Neural cell (in vitro differentiated cells): ENCODE measurements around the gene STX16. TPM values are rescaled to one million over a fixed set of nuclear protein-coding genes. Genes with fewer than 3 reads are reported as not detected.

Experiments used
- H2AFZ ChIP-seq: fragments of 200-600, 300-800 bp; sonication (generic), shearing (Covaris generic); 2 replicates; pipeline ENCODE4 v1.6.0; 2014; ENCODE audit warnings: low read depth, mild to moderate bottlenecking, antibody characterized with exemption, low read length, moderate library complexity
- H3F3A ChIP-seq: fragments of 200-600 bp; shearing (Covaris generic); 2 replicates; pipeline ENCODE4 v1.6.1; 2016; ENCODE audit warnings: mild to moderate bottlenecking, moderate library complexity, mixed read lengths, antibody characterized with exemption, low read length; ENCODE audit not compliant: insufficient read depth, poor library complexity, severe bottlenecking
- H3K27ac ChIP-seq: fragments of 200-600, 300-800 bp; sonication (generic), shearing (Covaris generic); 2 replicates; pipeline ENCODE4 v1.5.1; 2014; ENCODE audit warnings: mild to moderate bottlenecking, low read length, moderate library complexity
- H3K27me3 ChIP-seq: fragments of 300-800, 200-600 bp; sonication (generic), shearing (Covaris generic); 2 replicates; pipeline ENCODE4 v1.6.0; 2014; ENCODE audit warnings: mild to moderate bottlenecking, low read depth, low read length, moderate library complexity; ENCODE audit not compliant: insufficient read depth
- H3K36me3 ChIP-seq: fragments of 300-800, 200-600 bp; sonication (generic), shearing (Covaris generic); 2 replicates; pipeline ENCODE4 v1.5.1; 2014; ENCODE audit warnings: mild to moderate bottlenecking, antibody characterized with exemption, low read length, moderate library complexity; ENCODE audit not compliant: insufficient read depth
- H3K4me2 ChIP-seq: fragments of 300-800, 200-600 bp; sonication (generic), shearing (Covaris generic); 2 replicates; pipeline ENCODE4 v1.6.0; 2014; ENCODE audit warnings: mild to moderate bottlenecking, low read length
- H3K4me3 ChIP-seq: fragments of 300-800, 200-600 bp; sonication (generic), shearing (Covaris generic); 2 replicates; pipeline ENCODE4 v1.5.1; 2014; ENCODE audit warnings: mild to moderate bottlenecking, low read length, moderate library complexity
- H3K79me2 ChIP-seq: fragments of 200-600 bp; shearing (Covaris generic); replicated peaks from 2 replicates; pipeline ENCODE4 v1.6.0; 2014; ENCODE audit warnings: mild to moderate bottlenecking, low read length, moderate library complexity; ENCODE audit not compliant: insufficient read depth
- H3K9ac ChIP-seq: fragments of 300-800, 200-600 bp; sonication (generic), shearing (Covaris generic); 2 replicates; pipeline ENCODE4 v1.6.1; 2016; ENCODE audit warnings: mild to moderate bottlenecking, low read length, mixed read lengths
- H3K9me2 ChIP-seq: fragments of 200-600 bp; shearing (Covaris generic); 2 replicates; pipeline ENCODE4 v1.6.1; 2016; ENCODE audit warnings: mild to moderate bottlenecking, low read length, mixed read lengths; ENCODE audit not compliant: insufficient read depth
- H3K9me3 ChIP-seq: fragments of 200-600, 300-800 bp; sonication (generic), shearing (Covaris generic); 2 replicates; pipeline ENCODE4 v1.6.1; 2016; ENCODE audit warnings: mild to moderate bottlenecking, mixed run types, low read length, moderate library complexity, mixed read lengths
- H4K20me1 ChIP-seq: fragments of 200-600 bp; shearing (Covaris generic); 2 replicates; pipeline ENCODE4 v1.6.1; 2016; ENCODE audit warnings: mild to moderate bottlenecking, mixed run types; ENCODE audit not compliant: insufficient read depth
- CTCF ChIP-seq: fragments of 450-650 bp; IDR thresholded peaks from 2 replicates; pipeline ENCODE4 v1.5.1; 2014; ENCODE audit warnings: antibody characterized with exemption, mild to moderate bottlenecking, moderate library complexity; ENCODE audit not compliant: poor library complexity, severe bottlenecking
- EP300 ChIP-seq: fragments of 450-650 bp; conservative IDR thresholded peaks from 2 replicates; pipeline ENCODE4 v1.6.1; 2014; ENCODE audit warnings: antibody characterized with exemption, mild to moderate bottlenecking, moderate library complexity; ENCODE audit not compliant: poor library complexity, severe bottlenecking
- EZH2 ChIP-seq: fragments of 200-600, 300-800 bp; shearing (Covaris generic), sonication (generic); IDR thresholded peaks from 2 replicates; pipeline ENCODE4 v1.6.1; 2014; ENCODE audit warnings: antibody characterized with exemption, low read length, borderline replicate concordance, mild to moderate bottlenecking; ENCODE audit not compliant: insufficient read depth, poor library complexity, severe bottlenecking
- MXI1 ChIP-seq: fragments of 450-650 bp; conservative IDR thresholded peaks from 2 replicates; pipeline ENCODE4 v1.6.1; 2014; ENCODE audit warnings: antibody characterized with exemption, mild to moderate bottlenecking; ENCODE audit not compliant: poor library complexity, severe bottlenecking
- POLR2AphosphoS5 ChIP-seq: IDR thresholded peaks from 2 replicates; pipeline ENCODE4 v1.6.1; 2012
- RAD21 ChIP-seq: fragments of 450-650 bp; conservative IDR thresholded peaks from 2 replicates; pipeline ENCODE4 v1.6.1; 2014; ENCODE audit warnings: antibody characterized with exemption, mild to moderate bottlenecking, moderate library complexity
- REST ChIP-seq: IDR thresholded peaks from 2 replicates; pipeline ENCODE4 v1.6.1; 2012; ENCODE audit warnings: borderline replicate concordance
- SMC3 ChIP-seq: fragments of 450-650 bp; conservative IDR thresholded peaks from 2 replicates; pipeline ENCODE4 v1.6.1; 2014; ENCODE audit warnings: antibody characterized with exemption, mild to moderate bottlenecking, moderate library complexity; ENCODE audit not compliant: poor library complexity
- TAF1 ChIP-seq: IDR thresholded peaks from 2 replicates; pipeline ENCODE4 v1.6.1; 2012; ENCODE audit warnings: low read depth
- polyA plus RNA-seq: library from polyadenylated mRNA; depleted of rRNA; stranded (reverse); fragments of >200 nt; gene quantifications from 2 replicates; pipeline ENCODE4 v1.2.3, GENCODE V29; 2014

STX16 gene
- polyA plus RNA-seq, 1 donor from 2014 or later: 120 TPM

- no peak overlapping the region for H2AFZ ChIP-seq
- TF ChIP-seq CTCF (no peak), EP300 (no peak), POLR2AphosphoS5 (no peak), REST (no peak), TAF1 (no peak)
- H3K79me2 ChIP-seq: no peaks in the 10 kb centered on the region
- peaks cover 6% of the 10 kb centered on the region for H3K9me3 ChIP-seq
- H3K9me2 ChIP-seq: no peaks in the 10 kb centered on the region
- H3K4me3 ChIP-seq: no peak overlapping the region
- H3K27me3 ChIP-seq: no peaks in the 10 kb centered on the region
- H3K27ac ChIP-seq: no peak overlapping the region
- no peaks in the 10 kb centered on the region for H3F3A ChIP-seq
- peaks cover 7% of the 10 kb centered on the region for H3K36me3 ChIP-seq
- H3K9ac ChIP-seq: no peak overlapping the region
- H4K20me1 ChIP-seq: no peaks in the 10 kb centered on the region
- H3K4me2 ChIP-seq: no peak overlapping the region
Observed at GRCh38 chr20:58691773-58692578, 40.9 kb downstream of the STX16 start.

- H3K9me2 ChIP-seq: no peaks in the 10 kb centered on the region
- no peak within 1 kb of the TSS for H2AFZ ChIP-seq
- no peak within 1 kb of the TSS for H3K27ac ChIP-seq
- TF ChIP-seq EZH2: no peak
- no peak for TF ChIP-seq SMC3
- TF ChIP-seq CTCF: no peak
- no peak for TF ChIP-seq TAF1
- TF ChIP-seq REST: no peak
- TF ChIP-seq POLR2AphosphoS5: no peak
- no peak for TF ChIP-seq RAD21
- TF ChIP-seq MXI1: no peak
- TF ChIP-seq EP300: no peak
- H3K9me3 ChIP-seq: peaks cover 6% of the 10 kb centered on the region
- no peaks in the 10 kb centered on the region for H4K20me1 ChIP-seq
- H3F3A ChIP-seq: no peaks in the 10 kb centered on the region
- H3K4me2 ChIP-seq: no peak within 1 kb of the TSS
- no peak within 1 kb of the TSS for H3K4me3 ChIP-seq
- H3K9ac ChIP-seq: no peak within 1 kb of the TSS
- H3K27me3 ChIP-seq: no peaks in the 10 kb centered on the region
- peaks cover 7% of the 10 kb centered on the region for H3K36me3 ChIP-seq
- H3K79me2 ChIP-seq: no peaks in the 10 kb centered on the region
Observed at GRCh38 chr20:58692579-58693225, 41.6 kb downstream of the STX16 start, which contains the start of gene NPEPL1. Gene NPEPL1 (plus strand): TSS chr20:58692800. CDS start chr20:58692901, 101 bp downstream.
